ENCODE measurements around the gene FAM110A. TPM values are rescaled to one million over a fixed set of nuclear protein-coding genes. Genes with fewer than 3 reads are reported as not detected.

FAM110A gene
- total and polyA plus RNA-seq, 2 donors (not counting 1 experiment from before 2014, with no cell fraction given), result 15.6 to 18.4 TPM

- H3K9me3 ChIP-seq (ENCODE audit: control extremely low read depth in 1 of 3, control insufficient read depth in 2 of 3, insufficient read depth in 1 of 3, low read length in 2 of 3), result no peaks in the 10 kb centered on the region
- H3K27me3 ChIP-seq (replicated peaks in 1 of 4; ENCODE audit: control extremely low read depth in 1 of 4, control insufficient read depth in 3 of 4, insufficient read depth in 4 of 4, low read length in 3 of 4), result peaks cover 0 to under 1% (median 0%) of the 10 kb centered on the region in 4 experiments
- H3K79me2 ChIP-seq (ENCODE audit: control insufficient read depth, insufficient read depth, low read length), result no peaks in the 10 kb centered on the region
- H3K4me1 ChIP-seq (ENCODE audit: control insufficient read depth in 2 of 2, insufficient read depth in 2 of 2, low read length in 2 of 2), result peaks cover 0 to 3% of the 10 kb centered on the region in 2 donors
- Mint-ChIP-seq H3K4me3 (no peak overlapping the region), H3K27ac (no peak overlapping the region), H3K4me1 (no peaks in the 10 kb centered on the region), H3K27me3 (peaks cover 29% of the 10 kb centered on the region), H3K9me3 (ENCODE audit: insufficient read depth) (no peaks in the 10 kb centered on the region)
- DNase-seq (no peak), ATAC-seq (ENCODE audit: low read depth) (no peak)
- no peaks in the 10 kb centered on the region for H3K36me3 ChIP-seq (replicated peaks in 1 of 2; ENCODE audit: control extremely low read depth in 1 of 2, control insufficient read depth in 1 of 2, extremely low read depth in 1 of 2, insufficient read depth in 2 of 2, low read length in 1 of 2)
- TF ChIP-seq, protein P1, sequence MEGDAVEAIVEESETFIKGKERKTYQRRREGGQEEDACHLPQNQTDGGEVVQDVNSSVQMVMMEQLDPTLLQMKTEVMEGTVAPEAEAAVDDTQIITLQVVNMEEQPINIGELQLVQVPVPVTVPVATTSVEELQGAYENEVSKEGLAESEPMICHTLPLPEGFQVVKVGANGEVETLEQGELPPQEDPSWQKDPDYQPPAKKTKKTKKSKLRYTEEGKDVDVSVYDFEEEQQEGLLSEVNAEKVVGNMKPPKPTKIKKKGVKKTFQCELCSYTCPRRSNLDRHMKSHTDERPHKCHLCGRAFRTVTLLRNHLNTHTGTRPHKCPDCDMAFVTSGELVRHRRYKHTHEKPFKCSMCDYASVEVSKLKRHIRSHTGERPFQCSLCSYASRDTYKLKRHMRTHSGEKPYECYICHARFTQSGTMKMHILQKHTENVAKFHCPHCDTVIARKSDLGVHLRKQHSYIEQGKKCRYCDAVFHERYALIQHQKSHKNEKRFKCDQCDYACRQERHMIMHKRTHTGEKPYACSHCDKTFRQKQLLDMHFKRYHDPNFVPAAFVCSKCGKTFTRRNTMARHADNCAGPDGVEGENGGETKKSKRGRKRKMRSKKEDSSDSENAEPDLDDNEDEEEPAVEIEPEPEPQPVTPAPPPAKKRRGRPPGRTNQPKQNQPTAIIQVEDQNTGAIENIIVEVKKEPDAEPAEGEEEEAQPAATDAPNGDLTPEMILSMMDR (IDR thresholded peaks at IDR 0.05), result no peak
- TF ChIP-seq EZH2 (IDR thresholded peaks at IDR 0.05; ENCODE audit: borderline replicate concordance, insufficient read depth, low read depth, low read length, poor library complexity, severe bottlenecking), result no peak
- no peak overlapping the region for H3K4me3 ChIP-seq (ENCODE audit: control extremely low read depth in 1 of 5, extremely low read depth in 1 of 5, insufficient read depth in 1 of 5, low read depth in 2 of 5, low read length in 4 of 5)
- 95% methylated on average over 10 of the region's 10 CpGs for WGBS (ENCODE audit: insufficient coverage)
- POLR2A ChIA-PET, result no interaction called here
- no peaks in the 10 kb centered on the region for H4K20me1 ChIP-seq (ENCODE audit: control insufficient read depth, insufficient read depth, low read length, poor library complexity, severe bottlenecking)
- CTCF ChIA-PET, result interaction anchor here (0.7 to 7.7 kb wide), 12 partner anchors 13 to 398 kb away, joined by 3 to 301 read pairs (median 6); partner anchors contain the start of gene FAM110A
- H3K4me2 ChIP-seq (replicated peaks; ENCODE audit: low read depth, low read length, poor library complexity, severe bottlenecking), result no peak overlapping the region
- H2AFZ ChIP-seq (ENCODE audit: insufficient read depth, low read depth, low read length, poor library complexity, severe bottlenecking), result no peak overlapping the region
- intact Hi-C loops (cut with micrococcal nuclease), result loop anchor here (5.0 kb wide), 1 partner anchor 62 kb away; no protein-coding TSS in a partner anchor
- H3K27ac ChIP-seq (ENCODE audit: low read length in 2 of 2), result no peak overlapping the region
- no peak overlapping the region for H3K9ac ChIP-seq (ENCODE audit: low read length)
Observed at GRCh38 chr20:815226-815625, 18.3 kb upstream of the FAM110A start.

DNA sequence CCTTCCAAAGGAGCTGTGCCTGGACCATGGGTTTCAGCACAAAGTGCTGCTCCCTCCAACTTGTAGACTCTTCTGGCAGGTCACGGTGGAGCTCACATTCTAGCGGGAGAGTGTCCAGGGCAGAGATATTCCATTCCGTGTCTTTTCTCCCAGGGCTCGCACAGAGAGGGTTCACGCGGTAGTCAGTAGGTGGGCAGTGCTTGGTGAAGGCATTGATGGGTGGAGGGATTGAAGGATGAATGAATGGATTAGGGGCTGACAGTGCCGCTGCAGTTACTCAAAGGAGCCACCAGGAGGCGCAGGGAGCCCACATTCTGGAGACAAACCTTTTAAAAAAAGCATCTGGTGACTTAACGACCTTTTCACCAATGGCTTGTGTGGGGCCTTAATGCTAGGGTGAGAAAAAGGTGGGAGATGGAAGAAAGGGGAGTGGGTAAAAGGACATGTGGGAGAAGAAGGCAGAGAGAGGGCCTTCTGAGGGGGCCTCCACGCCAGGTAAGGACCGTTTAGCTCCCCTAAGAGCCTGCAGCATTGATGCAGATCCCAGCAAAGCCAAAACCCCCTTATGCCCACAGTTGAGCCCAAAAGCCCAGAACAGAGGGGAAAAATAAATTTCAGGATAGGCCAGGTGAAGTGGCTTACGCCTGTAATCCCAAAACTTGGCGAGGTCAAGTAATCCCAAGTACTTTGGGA, 17.5 kb upstream of the FAM110A start:
- Mint-ChIP-seq H3K4me1 (no peaks in the 10 kb centered on the region), H3K4me3 (no peak overlapping the region), H3K9me3 (ENCODE audit: insufficient read depth) (no peaks in the 10 kb centered on the region), H3K27me3 (peaks cover 27% of the 10 kb centered on the region), H3K27ac (no peak overlapping the region)
- H3K4me2 ChIP-seq (replicated peaks; ENCODE audit: low read depth, low read length, poor library complexity, severe bottlenecking), result no peak overlapping the region
- CTCF ChIA-PET, result interaction anchor here (0.7 to 7.7 kb wide), 17 partner anchors 14 to 397 kb away, joined by 3 to 301 read pairs (median 5); partner anchors contain the start of gene FAM110A
- TF ChIP-seq EZH2 (IDR thresholded peaks at IDR 0.05; ENCODE audit: borderline replicate concordance, insufficient read depth, low read depth, low read length, poor library complexity, severe bottlenecking), result no peak
- TF ChIP-seq, protein P1 (IDR thresholded peaks at IDR 0.05), result peak; percentile 99
- DNase-seq, result peak; percentile 80
- peak; percentile 78 for ATAC-seq (ENCODE audit: low read depth)
- no peaks in the 10 kb centered on the region for H4K20me1 ChIP-seq (ENCODE audit: control insufficient read depth, insufficient read depth, low read length, poor library complexity, severe bottlenecking)
- no peak overlapping the region for H2AFZ ChIP-seq (ENCODE audit: insufficient read depth, low read depth, low read length, poor library complexity, severe bottlenecking)
- no peaks in the 10 kb centered on the region for H3K36me3 ChIP-seq (replicated peaks in 1 of 2; ENCODE audit: control extremely low read depth in 1 of 2, control insufficient read depth in 1 of 2, extremely low read depth in 1 of 2, insufficient read depth in 2 of 2, low read length in 1 of 2)
- 10% methylated on average over 9 of the region's 13 CpGs for WGBS (ENCODE audit: insufficient coverage)
- H3K9ac ChIP-seq (ENCODE audit: low read length), result no peak overlapping the region
- no peaks in the 10 kb centered on the region for H3K27me3 ChIP-seq (replicated peaks in 1 of 4; ENCODE audit: control extremely low read depth in 1 of 4, control insufficient read depth in 3 of 4, insufficient read depth in 4 of 4, low read length in 3 of 4)
- no peaks in the 10 kb centered on the region for H3K79me2 ChIP-seq (ENCODE audit: control insufficient read depth, insufficient read depth, low read length)
- H3K4me3 ChIP-seq (ENCODE audit: control extremely low read depth in 1 of 5, extremely low read depth in 1 of 5, insufficient read depth in 1 of 5, low read depth in 2 of 5, low read length in 4 of 5), result no peak overlapping the region
- no peak overlapping the region for H3K27ac ChIP-seq (ENCODE audit: low read length in 2 of 2)
- intact Hi-C loops (cut with micrococcal nuclease), result loop anchor here (1.0 to 5.0 kb wide), 2 partner anchors 61 to 292 kb away; no protein-coding TSS in a partner anchor
- no peaks in the 10 kb centered on the region for H3K9me3 ChIP-seq (ENCODE audit: control extremely low read depth in 1 of 3, control insufficient read depth in 2 of 3, insufficient read depth in 1 of 3, low read length in 2 of 3)
- H3K4me1 ChIP-seq (ENCODE audit: control insufficient read depth in 2 of 2, insufficient read depth in 2 of 2, low read length in 2 of 2), result peaks cover 0 to 3% of the 10 kb centered on the region in 2 donors
- POLR2A ChIA-PET, result no interaction called here

Data from B cell (primary cell).